HEK293T (cell line): ENCODE results near the gene SLC27A2.

Source experiments
- ARNT ChIP-seq: fragments of 450-650 bp; IDR thresholded peaks from 2 replicates; pipeline ENCODE4 v1.6.1; 2017; ENCODE audit warnings: mild to moderate bottlenecking
- BHLHE40 ChIP-seq: fragments of 450-650 bp; IDR thresholded peaks from 2 replicates; pipeline ENCODE4 v1.6.1; 2016; ENCODE audit warnings: mild to moderate bottlenecking, moderate library complexity, borderline replicate concordance
- CTBP1 ChIP-seq: fragments of 450-650 bp; IDR thresholded peaks from 2 replicates; pipeline ENCODE4 v1.6.1; 2016; ENCODE audit warnings: borderline replicate concordance
- FOXA1 ChIP-seq: fragments of 450-650 bp; IDR thresholded peaks from 2 replicates; pipeline ENCODE4 v1.6.1; 2016; ENCODE audit warnings: mild to moderate bottlenecking
- FOXK2 ChIP-seq: fragments of 450-650 bp; IDR thresholded peaks from 2 replicates; pipeline ENCODE4 v1.6.1; 2016; ENCODE audit warnings: mild to moderate bottlenecking
- FOXM1 ChIP-seq: fragments of 450-650 bp; IDR thresholded peaks from 2 replicates; pipeline ENCODE4 v1.6.1; 2017; ENCODE audit warnings: mild to moderate bottlenecking, borderline replicate concordance
- HDGF ChIP-seq: fragments of 450-650 bp; IDR thresholded peaks from 2 replicates; pipeline ENCODE4 v1.6.1; 2017; ENCODE audit warnings: antibody characterized with exemption, borderline replicate concordance
- L3MBTL2 ChIP-seq: fragments of 450-650 bp; conservative IDR thresholded peaks from 2 replicates; pipeline ENCODE4 v1.6.1; 2016; ENCODE audit warnings: mild to moderate bottlenecking
- LEF1 ChIP-seq: fragments of 450-650 bp; IDR thresholded peaks from 2 replicates; pipeline ENCODE4 v1.6.1; 2017; ENCODE audit warnings: mild to moderate bottlenecking, borderline replicate concordance
- NFRKB ChIP-seq: fragments of 450-650 bp; IDR thresholded peaks from 2 replicates; pipeline ENCODE4 v1.6.1; 2016; ENCODE audit warnings: mild to moderate bottlenecking, moderate library complexity
- SP1 ChIP-seq: fragments of 450-650 bp; IDR thresholded peaks from 2 replicates; pipeline ENCODE4 v1.6.1; 2017
- SUZ12 ChIP-seq: fragments of 450-650 bp; IDR thresholded peaks from 2 replicates; pipeline ENCODE4 v1.6.1; 2016; ENCODE audit warnings: mild to moderate bottlenecking

GRCh38 chr15:50206020-50206419 lies 24.0 kb downstream of the SLC27A2 start:
- TF ChIP-seq SUZ12 (no peak), NFRKB (no peak), FOXA1 (no peak), CTBP1 (no peak), HDGF (no peak), SP1 (no peak), BHLHE40 (no peak), FOXM1 (no peak), L3MBTL2 (no peak), ARNT (no peak), FOXK2 (no peak), LEF1 (no peak)
